HEK293 (cell line): Measurements from ENCODE around the gene SUN3.
A peak's percentile ranks its signal among the peaks of the same experiment; 100 is the strongest.

Source experiments
- CTCF ChIA-PET: fragments of 350-600 bp; formaldehyde crosslinking; extraction: SDS; loops from one replicate; lab custom pipeline; 2021; ENCODE audit warnings: antibody characterized with exemption; lab: Yijun Ruan, JAX
- POLR2A ChIA-PET: fragments of 300-600 bp; formaldehyde crosslinking; extraction: SDS; loops from one replicate; lab custom pipeline; 2020; ENCODE audit warnings: antibody characterized with exemption, inconsistent platforms; lab: Yijun Ruan, JAX
- H3K27ac ChIP-seq: fragments of 200-500 bp; sonication (Bioruptor generic); 2 replicates; pipeline ENCODE4 v1.5.1; 2014; ENCODE audit warnings: low read depth, low read length, control low read depth, inconsistent platforms; ENCODE audit errors: extremely low read depth
- H3K36me3 ChIP-seq, 2 experiments: fragments of 200-500 bp in 1 of 2; sonication (Bioruptor generic) in 1 of 2; 1 replicate in 1 of 2; 2 replicates in 1 of 2; pipeline ENCODE4 v1.5.1; 2014 to 2017; ENCODE audit warnings: inconsistent platforms in 2 of 2, low read length in 2 of 2; ENCODE audit not compliant: control insufficient read depth in 2 of 2, insufficient read depth in 1 of 2
- H3K4me1 ChIP-seq: fragments of 200-500 bp; sonication (Bioruptor generic); 2 replicates; pipeline ENCODE4 v1.5.1; 2014; ENCODE audit warnings: mild to moderate bottlenecking, low read length, inconsistent platforms; ENCODE audit not compliant: control insufficient read depth, insufficient read depth
- H3K4me3 ChIP-seq: 2 replicates; pipeline ENCODE4 v1.5.1; 2011; ENCODE audit warnings: low read depth, mild to moderate bottlenecking, control low read depth, low read length, moderate library complexity
- H3K9me3 ChIP-seq: fragments of 200-500 bp; sonication (Bioruptor generic); 2 replicates; pipeline ENCODE4 v1.5.1; 2014; ENCODE audit warnings: low read depth, low read length, inconsistent platforms; ENCODE audit not compliant: control insufficient read depth, insufficient read depth
- AEBP2 ChIP-seq: fragments of 450-650 bp; formaldehyde crosslinking; IDR thresholded peaks from 2 replicates; pipeline ENCODE4 v1.5.1; 2016; ENCODE audit warnings: missing biosample characterization, missing genetic modification characterization, borderline replicate concordance
- BCL11B ChIP-seq: fragments of 450-650 bp; formaldehyde crosslinking; IDR thresholded peaks from 2 replicates; pipeline ENCODE4 v1.5.1; 2016; ENCODE audit warnings: low read depth, missing biosample characterization, missing genetic modification characterization
- HIC1 ChIP-seq: fragments of 450-650 bp; formaldehyde crosslinking; IDR thresholded peaks from 2 replicates; pipeline ENCODE4 v1.5.1; 2016; ENCODE audit warnings: missing biosample characterization, missing genetic modification characterization
- HOXC10 ChIP-seq: sonication (generic); formaldehyde crosslinking; IDR thresholded peaks from 2 replicates; pipeline ENCODE4 v1.8.1; 2023; ENCODE audit warnings: mild to moderate bottlenecking, missing genetic modification reagents
- KLF1 ChIP-seq: fragments of 450-650 bp; formaldehyde crosslinking; IDR thresholded peaks from 2 replicates; pipeline ENCODE4 v1.5.1; 2016; ENCODE audit warnings: missing biosample characterization, missing genetic modification characterization
- MEIS1 ChIP-seq: sonication (generic); formaldehyde crosslinking; IDR thresholded peaks from 2 replicates; pipeline ENCODE4 v1.8.1; 2022; ENCODE audit warnings: missing genetic modification reagents, mild to moderate bottlenecking, borderline replicate concordance
- TCF7L2 ChIP-seq: IDR thresholded peaks from 2 replicates; pipeline ENCODE4 v1.6.1; 2011; ENCODE audit warnings: low read depth, mild to moderate bottlenecking, inconsistent platforms, low read length, moderate library complexity, borderline replicate concordance
- ZBTB20 ChIP-seq: fragments of 450-650 bp; formaldehyde crosslinking; IDR thresholded peaks from 2 replicates; pipeline ENCODE4 v1.5.1; 2016; ENCODE audit warnings: missing biosample characterization, missing genetic modification characterization
- ZBTB26 ChIP-seq: fragments of 450-650 bp; formaldehyde crosslinking; optimal IDR thresholded peaks from 2 replicates; pipeline ENCODE3; 2016; ENCODE audit warnings: missing biosample characterization, mild to moderate bottlenecking, missing genetic modification characterization
- ZIC2 ChIP-seq: fragments of 450-650 bp; formaldehyde crosslinking; IDR thresholded peaks from 2 replicates; pipeline ENCODE4 v1.5.1; 2016; ENCODE audit warnings: missing biosample characterization, missing genetic modification characterization
- ZNF132 ChIP-seq: fragments of 450-650 bp; formaldehyde crosslinking; IDR thresholded peaks from 2 replicates; pipeline ENCODE4 v1.5.1; 2017; ENCODE audit warnings: missing biosample characterization, missing genetic modification characterization, borderline replicate concordance
- ZNF133 ChIP-seq: fragments of 450-650 bp; formaldehyde crosslinking; IDR thresholded peaks from 2 replicates; pipeline ENCODE4 v1.5.1; 2016; ENCODE audit warnings: missing biosample characterization, missing genetic modification characterization
- ZNF169 ChIP-seq: fragments of 450-650 bp; formaldehyde crosslinking; IDR thresholded peaks from 2 replicates; pipeline ENCODE4 v1.5.1; 2016; ENCODE audit warnings: missing biosample characterization, missing genetic modification characterization
- ZNF19 ChIP-seq: fragments of 450-650 bp; formaldehyde crosslinking; IDR thresholded peaks from 2 replicates; pipeline ENCODE4; 2016; ENCODE audit warnings: missing biosample characterization, missing genetic modification characterization, low read depth
- ZNF26 ChIP-seq: fragments of 450-650 bp; formaldehyde crosslinking; IDR thresholded peaks from 2 replicates; pipeline ENCODE4 v1.5.1; 2016; ENCODE audit warnings: missing biosample characterization, missing genetic modification characterization
- ZNF266 ChIP-seq: fragments of 450-650 bp; formaldehyde crosslinking; IDR thresholded peaks from 2 replicates; pipeline ENCODE4 v1.5.1; 2016; ENCODE audit warnings: missing biosample characterization, missing genetic modification characterization, low read depth
- ZNF404 ChIP-seq: fragments of 450-650 bp; formaldehyde crosslinking; IDR thresholded peaks from 2 replicates; pipeline ENCODE4 v1.5.1; 2017; ENCODE audit warnings: missing biosample characterization, missing genetic modification characterization
- ZNF423 ChIP-seq: fragments of 450-650 bp; formaldehyde crosslinking; IDR thresholded peaks from 2 replicates; pipeline ENCODE4 v1.5.1; 2016; ENCODE audit warnings: missing biosample characterization, missing genetic modification characterization
- ZNF510 ChIP-seq: fragments of 450-650 bp; formaldehyde crosslinking; IDR thresholded peaks from 2 replicates; pipeline ENCODE4 v1.5.1; 2018; ENCODE audit warnings: mild to moderate bottlenecking, missing genetic modification characterization, missing biosample characterization; ENCODE audit not compliant: insufficient replicate concordance
- ZNF544 ChIP-seq: fragments of 450-650 bp; formaldehyde crosslinking; IDR thresholded peaks from 2 replicates; pipeline ENCODE4 v1.5.0; 2017; ENCODE audit warnings: missing biosample characterization, missing genetic modification characterization
- ZNF621 ChIP-seq: fragments of 450-650 bp; formaldehyde crosslinking; IDR thresholded peaks from 2 replicates; pipeline ENCODE4 v1.5.1; 2017; ENCODE audit warnings: missing biosample characterization, missing genetic modification characterization
- ZNF629 ChIP-seq: fragments of 450-650 bp; formaldehyde crosslinking; IDR thresholded peaks from 2 replicates; pipeline ENCODE4 v1.5.1; 2017; ENCODE audit warnings: missing biosample characterization, missing genetic modification characterization
- ZNF658 ChIP-seq: fragments of 450-650 bp; formaldehyde crosslinking; IDR thresholded peaks from 2 replicates; pipeline ENCODE4; 2016; ENCODE audit warnings: missing biosample characterization, missing genetic modification characterization
- ZNF707 ChIP-seq: fragments of 450-650 bp; formaldehyde crosslinking; IDR thresholded peaks from 2 replicates; pipeline ENCODE4 v1.5.1; 2016; ENCODE audit warnings: missing biosample characterization, missing genetic modification characterization
- ZNF792 ChIP-seq: fragments of 450-650 bp; formaldehyde crosslinking; IDR thresholded peaks from 2 replicates; pipeline ENCODE4 v1.5.1; 2016; ENCODE audit warnings: missing biosample characterization, missing genetic modification characterization
- ZNF830 ChIP-seq: fragments of 450-650 bp; IDR thresholded peaks from 2 replicates; pipeline ENCODE4 v1.5.0; 2018; ENCODE audit warnings: missing biosample characterization, missing genetic modification characterization, low read depth, mild to moderate bottlenecking, moderate library complexity
- ZXDB ChIP-seq: fragments of 450-650 bp; formaldehyde crosslinking; IDR thresholded peaks from 2 replicates; pipeline ENCODE4 v1.5.1; 2016; ENCODE audit warnings: missing biosample characterization, missing genetic modification characterization

Gene SUN3

GRCh38 chr7:48063985-48064384 lies 35.1 kb upstream of the SUN3 start:
- TF ChIP-seq ZNF621 (no peak), HOXC10 (CRISPR knock-in tag) (no peak), ZNF133 (tag by site-specific recombination) (peak; percentile 94), ZNF830 (no peak), ZXDB (tag by site-specific recombination) (no peak), ZNF629 (no peak), ZNF26 (no peak), ZIC2 (no peak)
- TF ChIP-seq, all 188 proteins: peak for 1
- POLR2A ChIA-PET: no interaction called here
- H3K4me3 ChIP-seq: no peak overlapping the region
- no peak overlapping the region for H3K27ac ChIP-seq
- H3K9me3 ChIP-seq: no peaks in the 10 kb centered on the region
- no peaks in the 10 kb centered on the region for H3K4me1 ChIP-seq
- CTCF ChIA-PET: interaction anchor here (0.6 kb wide), 1 partner anchor 1571 kb away, joined by 5 read pairs; no protein-coding TSS in a partner anchor
- no peaks in the 10 kb centered on the region for H3K36me3 ChIP-seq

GRCh38 chr7:48059706-48060105 lies 30.8 kb upstream of the SUN3 start:
- POLR2A ChIA-PET: no interaction called here
- Histone ChIP-seq H3K27ac (no peak overlapping the region), H3K9me3 (no peaks in the 10 kb centered on the region), H3K4me3 (no peak overlapping the region), H3K4me1 (no peaks in the 10 kb centered on the region), H3K36me3 (no peaks in the 10 kb centered on the region)
- CTCF ChIA-PET: interaction anchor here (0.6 to 0.7 kb wide), 2 partner anchors 51 to 116 kb away, joined by 3 read pairs; no protein-coding TSS in a partner anchor
- no peak for TF ChIP-seq ZBTB26 (tag by site-specific recombination)
- no peak for TF ChIP-seq ZNF792 (tag by site-specific recombination)
- no peak for TF ChIP-seq HIC1 (tag by site-specific recombination)
- TF ChIP-seq KLF1 (tag by site-specific recombination): no peak
- TF ChIP-seq ZNF658: no peak
- TF ChIP-seq ZBTB20 (tag by site-specific recombination): no peak
- no peak for TF ChIP-seq ZNF19 (tag by site-specific recombination)
- no peak for TF ChIP-seq BCL11B (tag by site-specific recombination)
- no peak for TF ChIP-seq HOXC10 (CRISPR knock-in tag)
- TF ChIP-seq ZNF544 (tag by site-specific recombination): no peak
- no peak for TF ChIP-seq ZNF404 (tag by site-specific recombination)
- no peak for TF ChIP-seq MEIS1 (CRISPR knock-in tag)
- TF ChIP-seq ZNF423 (tag by site-specific recombination): no peak
- no peak for TF ChIP-seq ZNF169 (tag by site-specific recombination)
- TF ChIP-seq ZNF510: no peak
- no peak for TF ChIP-seq AEBP2
- TF ChIP-seq TCF7L2: no peak
- TF ChIP-seq ZNF266 (tag by site-specific recombination): no peak
- TF ChIP-seq ZNF707 (tag by site-specific recombination): no peak
- no peak for TF ChIP-seq ZNF132 (tag by site-specific recombination)
